CD4-positive, alpha-beta T cell (primary cell): ENCODE data around the gene DHRSX. TPM values are rescaled to one million over a fixed set of nuclear protein-coding genes. Genes with fewer than 3 reads are reported as not detected.
"Not testable (repeated sequence)": the region's sequence is repeated elsewhere in the genome, so short reads cannot be mapped to it uniquely, and the experiment has no call there.

Source experiments
- ATAC-seq: fragments of 200-7000 bp; cut with Tn5 transposase; one replicate; pipeline ENCODE4 v1.10.0; 2022; ENCODE audit warnings: mild to moderate bottlenecking; ENCODE audit not compliant: poor library complexity
- CTCF ChIA-PET: fragments of 350-600 bp; sonication (Branson Sonifier 250); formaldehyde crosslinking; loops from one replicate; lab custom pipeline; 2021; ENCODE audit warnings: antibody characterized with exemption, inconsistent platforms; lab: Charles Lee
- POLR2A ChIA-PET: fragments of 350-600 bp; sonication (Branson Sonifier 250); formaldehyde crosslinking; loops from one replicate; lab custom pipeline; 2021; ENCODE audit warnings: antibody characterized with exemption, inconsistent platforms; lab: Charles Lee
- DNase-seq, 14 experiments: peaks; one replicate each; pipeline ENCODE4 v3.0.0-alpha.2; 2013 to 2020; ENCODE audit warnings: mixed read lengths in 2 of 14
- H3K27ac ChIP-seq, 2 donors: one replicate each; pipeline versions ENCODE4 v1.5.1 to v1.7.0; 2013; ENCODE audit warnings: low read length in 2 of 2, low read depth in 1 of 2, mild to moderate bottlenecking in 1 of 2
- H3K27me3 ChIP-seq, 2 experiments: 1 replicate in 1 of 2; 2 replicates in 1 of 2; pipeline versions ENCODE4 v1.6.1 to v1.7.0; 2013; ENCODE audit warnings: low read length in 2 of 2, control low read depth in 1 of 2, mild to moderate bottlenecking in 1 of 2, moderate library complexity in 1 of 2; ENCODE audit not compliant: insufficient read depth in 2 of 2, control insufficient read depth in 1 of 2
- H3K36me3 ChIP-seq: one replicate; pipeline ENCODE4 v1.6.1; 2013; ENCODE audit warnings: low read length, control low read depth; ENCODE audit not compliant: insufficient read depth
- H3K4me1 ChIP-seq: one replicate; pipeline ENCODE4 v1.6.1; 2013; ENCODE audit warnings: low read length, control low read depth; ENCODE audit not compliant: insufficient read depth
- H3K4me3 ChIP-seq: one replicate; pipeline ENCODE4 v1.5.1; 2013; ENCODE audit warnings: mild to moderate bottlenecking, low read length, moderate library complexity
- H3K9me3 ChIP-seq, 2 experiments: 1 replicate in 1 of 2; 2 replicates in 1 of 2; pipeline versions ENCODE4 v1.6.1 to v1.7.0; 2013; ENCODE audit warnings: low read length in 2 of 2, mild to moderate bottlenecking in 2 of 2, control low read depth in 1 of 2, moderate library complexity in 1 of 2; ENCODE audit not compliant: control insufficient read depth in 1 of 2, insufficient read depth in 1 of 2
- H3K27ac Mint-ChIP-seq: one replicate; pipeline ENCODE4 v1.8.0; 2020; ENCODE audit warnings: mixed read lengths
- H3K27me3 Mint-ChIP-seq: one replicate; pipeline ENCODE4 v1.8.0; 2021; ENCODE audit warnings: mixed read lengths
- H3K36me3 Mint-ChIP-seq: one replicate; pipeline ENCODE4 v1.8.0; 2021; ENCODE audit warnings: low read depth, mixed read lengths
- H3K4me1 Mint-ChIP-seq: one replicate; pipeline ENCODE4 v1.8.0; 2021; ENCODE audit warnings: low read depth, mixed read lengths
- H3K4me3 Mint-ChIP-seq: one replicate; pipeline ENCODE4 v1.8.0; 2020; ENCODE audit warnings: mild to moderate bottlenecking, mixed read lengths
- H3K9me3 Mint-ChIP-seq: one replicate; pipeline ENCODE4 v1.8.0; 2020; ENCODE audit warnings: mixed read lengths
- intact Hi-C, 2 experiments: fragments of 100-400 bp; cut with DNase I in 1 of 2; cut with micrococcal nuclease in 1 of 2; formaldehyde crosslinking; loops; one replicate each; pipeline versions ENCODE4 v1.15.1 to v1.9.0; 2023 to 2025; cut with DNase I, micrococcal nuclease
- total RNA-seq, 174 experiments: library from RNA in 2 of 174; stranded (reverse) in 2 of 174; gene quantifications; one replicate each; pipeline ENCODE4 v1.2.3 and lab custom pipeline; 2021 to 2026
- TF ChIP-seq, protein P1 (sequence below): fragments of 200-600 bp; IDR thresholded peaks from one replicate; pipeline ENCODE4 v1.8.0; 2022; ENCODE audit warnings: antibody characterized with exemption, mild to moderate bottlenecking

Gene DHRSX
- total RNA-seq, 2 experiments from 2014 or later = 12.1 to 13.9 TPM

DNA sequence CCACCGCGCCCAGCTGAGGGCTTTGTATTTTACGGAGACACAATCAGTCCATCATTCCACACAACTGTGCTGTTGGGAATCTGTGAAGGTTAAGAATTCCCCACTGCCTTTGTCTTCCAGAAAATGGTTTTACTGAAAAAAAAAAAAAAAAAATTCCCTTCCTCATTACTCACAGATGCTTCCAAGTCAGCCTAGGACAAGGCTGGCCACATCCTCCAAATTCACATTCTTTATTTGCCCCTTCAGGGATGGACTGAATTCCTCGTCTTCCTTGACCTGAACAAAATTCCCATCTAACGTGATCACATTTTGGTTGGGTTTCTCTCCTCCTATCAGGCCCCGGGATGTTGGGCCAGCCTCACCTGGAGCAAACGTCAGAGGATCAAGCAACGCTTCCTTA lies 130.3 kb downstream of the DHRSX start:
- no peak overlapping the region for H3K4me3 Mint-ChIP-seq
- DNase-seq = no peak
- H3K27ac ChIP-seq = no peak overlapping the region
- peaks cover 50% of the 10 kb centered on the region for H3K36me3 Mint-ChIP-seq
- H3K27me3 ChIP-seq = no peaks in the 10 kb centered on the region
- H3K27me3 Mint-ChIP-seq = no peaks in the 10 kb centered on the region
- ChIA-PET POLR2A (no interaction called here), CTCF (no interaction called here)
- TF ChIP-seq, protein P1, sequence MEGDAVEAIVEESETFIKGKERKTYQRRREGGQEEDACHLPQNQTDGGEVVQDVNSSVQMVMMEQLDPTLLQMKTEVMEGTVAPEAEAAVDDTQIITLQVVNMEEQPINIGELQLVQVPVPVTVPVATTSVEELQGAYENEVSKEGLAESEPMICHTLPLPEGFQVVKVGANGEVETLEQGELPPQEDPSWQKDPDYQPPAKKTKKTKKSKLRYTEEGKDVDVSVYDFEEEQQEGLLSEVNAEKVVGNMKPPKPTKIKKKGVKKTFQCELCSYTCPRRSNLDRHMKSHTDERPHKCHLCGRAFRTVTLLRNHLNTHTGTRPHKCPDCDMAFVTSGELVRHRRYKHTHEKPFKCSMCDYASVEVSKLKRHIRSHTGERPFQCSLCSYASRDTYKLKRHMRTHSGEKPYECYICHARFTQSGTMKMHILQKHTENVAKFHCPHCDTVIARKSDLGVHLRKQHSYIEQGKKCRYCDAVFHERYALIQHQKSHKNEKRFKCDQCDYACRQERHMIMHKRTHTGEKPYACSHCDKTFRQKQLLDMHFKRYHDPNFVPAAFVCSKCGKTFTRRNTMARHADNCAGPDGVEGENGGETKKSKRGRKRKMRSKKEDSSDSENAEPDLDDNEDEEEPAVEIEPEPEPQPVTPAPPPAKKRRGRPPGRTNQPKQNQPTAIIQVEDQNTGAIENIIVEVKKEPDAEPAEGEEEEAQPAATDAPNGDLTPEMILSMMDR = no peak
- no peaks in the 10 kb centered on the region for H3K4me1 Mint-ChIP-seq
- H3K27ac Mint-ChIP-seq = no peak overlapping the region
- ATAC-seq = no peak
- peaks cover 0 to 1% of the 10 kb centered on the region in 2 experiments for H3K9me3 ChIP-seq
- no peaks in the 10 kb centered on the region for H3K9me3 Mint-ChIP-seq
- intact Hi-C loops = no loop called here
- H3K4me3 ChIP-seq = no peak overlapping the region
- H3K4me1 ChIP-seq = peaks cover 11% of the 10 kb centered on the region
- H3K36me3 ChIP-seq = no peaks in the 10 kb centered on the region

DNA sequence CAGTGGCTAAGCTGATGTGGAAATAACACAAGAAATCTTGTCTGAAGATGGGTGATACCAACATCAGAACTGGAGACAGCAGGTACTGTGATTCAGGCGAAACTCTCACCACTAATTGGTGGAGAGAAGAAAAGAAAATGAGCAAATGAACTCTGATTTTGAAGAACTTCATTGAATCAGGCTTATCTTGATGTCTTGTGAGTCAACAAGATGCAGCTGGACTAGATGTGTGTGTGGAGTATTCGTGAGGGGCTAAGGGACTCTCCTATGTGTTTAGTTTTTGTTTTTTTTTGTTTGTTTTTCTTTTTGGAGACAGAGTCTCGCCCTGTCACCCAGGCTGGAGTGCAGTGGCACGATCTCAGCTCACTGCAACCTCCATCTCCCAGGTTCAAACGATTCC lies 131.6 kb downstream of the DHRSX start:
- no peaks in the 10 kb centered on the region for H3K27me3 ChIP-seq
- ATAC-seq (no peak), DNase-seq (no peak)
- Mint-ChIP-seq H3K27me3 (no peaks in the 10 kb centered on the region), H3K36me3 (peaks cover 52% of the 10 kb centered on the region), H3K4me1 (no peaks in the 10 kb centered on the region), H3K9me3 (peaks cover 7% of the 10 kb centered on the region), H3K4me3 (no peak overlapping the region), H3K27ac (no peak overlapping the region)
- TF ChIP-seq, protein P1 = no peak
- CTCF ChIA-PET = no interaction called here
- no peak overlapping the region for H3K4me3 ChIP-seq
- POLR2A ChIA-PET = no interaction called here
- intact Hi-C loops = no loop called here
- H3K36me3 ChIP-seq = no peaks in the 10 kb centered on the region
- H3K4me1 ChIP-seq = peaks cover 10% of the 10 kb centered on the region
- H3K27ac ChIP-seq = no peak overlapping the region
- no peaks in the 10 kb centered on the region for H3K9me3 ChIP-seq

DNA sequence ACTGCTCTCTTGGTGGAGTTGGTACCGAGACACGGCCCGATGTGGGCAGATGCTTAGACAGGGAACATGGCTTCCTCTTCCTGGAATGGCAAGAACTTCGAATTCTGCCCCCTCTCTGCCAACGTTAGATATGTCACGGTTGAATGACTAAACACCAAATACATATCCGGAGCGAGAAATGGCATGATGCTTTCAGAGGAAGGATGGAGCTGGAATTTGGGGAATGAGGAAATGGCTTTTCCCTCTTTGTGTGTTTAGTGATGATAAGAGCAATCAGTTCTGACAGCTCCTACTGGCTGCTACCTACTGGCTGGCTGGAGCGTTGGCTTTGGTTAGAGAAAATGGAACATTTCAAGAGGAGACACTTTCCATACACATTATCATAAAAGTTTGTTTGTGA lies 140.0 kb downstream of the DHRSX start:
- Mint-ChIP-seq H3K27ac (no peak overlapping the region), H3K9me3 (peaks cover 13% of the 10 kb centered on the region), H3K36me3 (peaks cover 77% of the 10 kb centered on the region), H3K4me3 (no peak overlapping the region), H3K4me1 (no peaks in the 10 kb centered on the region), H3K27me3 (no peaks in the 10 kb centered on the region)
- ChIA-PET POLR2A (no interaction called here), CTCF (no interaction called here)
- H3K27ac ChIP-seq = no peak overlapping the region
- no peak overlapping the region for H3K4me3 ChIP-seq
- DNase-seq (no peak), ATAC-seq (no peak)
- no peaks in the 10 kb centered on the region for H3K4me1 ChIP-seq
- no peaks in the 10 kb centered on the region for H3K36me3 ChIP-seq
- intact Hi-C loops = no loop called here
- TF ChIP-seq, protein P1 = no peak
- peaks cover 0 to 7% of the 10 kb centered on the region in 2 experiments for H3K9me3 ChIP-seq
- H3K27me3 ChIP-seq = no peaks in the 10 kb centered on the region

DNA sequence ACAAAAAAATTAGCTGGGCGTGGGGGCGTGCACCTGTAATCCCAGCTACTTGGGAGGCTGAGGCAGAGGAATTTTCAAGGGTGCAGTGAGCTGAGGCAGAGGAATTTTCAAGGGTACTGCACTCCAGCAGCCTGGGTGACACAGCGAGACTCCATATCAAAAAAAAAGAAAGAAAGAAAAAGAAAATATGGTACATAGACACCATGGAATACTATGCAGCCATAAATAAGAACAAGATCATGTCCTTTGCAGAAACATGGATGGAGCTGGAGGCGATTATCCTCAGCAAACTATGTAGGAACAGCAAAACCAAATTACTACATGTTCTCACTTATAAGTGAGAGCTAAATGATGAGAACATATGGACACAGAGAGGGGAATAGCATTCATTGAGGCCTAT lies 141.3 kb downstream of the DHRSX start:
- CTCF ChIA-PET, H3K27me3 ChIP-seq, H3K4me3 ChIP-seq, intact Hi-C loops, POLR2A ChIA-PET, ATAC-seq, H3K27ac Mint-ChIP-seq, H3K9me3 ChIP-seq, H3K9me3 Mint-ChIP-seq, DNase-seq, H3K36me3 ChIP-seq, H3K4me3 Mint-ChIP-seq, H3K27me3 Mint-ChIP-seq, H3K27ac ChIP-seq, H3K4me1 Mint-ChIP-seq, H3K4me1 ChIP-seq: not testable (repeated sequence)
- peaks cover 78% of the 10 kb centered on the region for H3K36me3 Mint-ChIP-seq
